Natural killer cell (primary cell): ENCODE measurements around the gene IFT27. TPM values are rescaled to one million over a fixed set of nuclear protein-coding genes. Genes with fewer than 3 reads are reported as not detected.

Experiments used
- ATAC-seq, 3 donors: fragments of 150-1000 bp in 2 of 3; fragments of 200-7000 bp in 1 of 3; cut with Tn5 transposase; 1 replicate in 1 of 3; 2 replicates in 2 of 3; pipeline ENCODE4 v1.10.0; 2021; ENCODE audit warnings: mild to moderate bottlenecking in 2 of 3, moderate library complexity in 2 of 3
- DNase-seq, 2 donors: peaks; one replicate each; pipeline versions ENCODE4 v3.0.0 to v3.0.0-alpha.2; 2013 to 2021; ENCODE audit warnings: mixed read lengths in 1 of 2
- H3K27ac ChIP-seq: one replicate; pipeline ENCODE4 v1.5.1; 2013; ENCODE audit warnings: mild to moderate bottlenecking, low read length
- H3K27me3 ChIP-seq: one replicate; pipeline ENCODE4 v1.6.1; 2013; ENCODE audit warnings: low read length; ENCODE audit not compliant: control insufficient read depth, insufficient read depth
- H3K36me3 ChIP-seq: one replicate; pipeline ENCODE4 v1.6.1; 2013; ENCODE audit warnings: low read length; ENCODE audit not compliant: control insufficient read depth, insufficient read depth
- H3K4me1 ChIP-seq: one replicate; pipeline ENCODE4 v1.6.1; 2013; ENCODE audit warnings: low read length; ENCODE audit not compliant: control insufficient read depth, insufficient read depth
- H3K4me3 ChIP-seq: one replicate; pipeline ENCODE4 v1.5.1; 2013; ENCODE audit warnings: low read length
- H3K9me3 ChIP-seq: one replicate; pipeline ENCODE4 v1.6.1; 2013; ENCODE audit warnings: low read length; ENCODE audit not compliant: control insufficient read depth, insufficient read depth
- H3K27ac Mint-ChIP-seq, 2 donors: one replicate each; pipeline ENCODE4 v1.8.0; 2022; ENCODE audit warnings: mild to moderate bottlenecking in 2 of 2, mixed read lengths in 2 of 2, moderate library complexity in 1 of 2
- H3K27me3 Mint-ChIP-seq, 2 donors: one replicate each; pipeline ENCODE4 v1.8.0; 2022; ENCODE audit warnings: low read depth in 2 of 2, mixed read lengths in 2 of 2
- H3K36me3 Mint-ChIP-seq: one replicate; pipeline ENCODE4 v1.8.0; 2022; ENCODE audit warnings: mixed read lengths
- H3K4me1 Mint-ChIP-seq, 2 donors: one replicate each; pipeline ENCODE4 v1.8.0; 2022; ENCODE audit warnings: mixed read lengths in 2 of 2
- H3K4me3 Mint-ChIP-seq: one replicate; pipeline ENCODE4 v1.8.0; 2022; ENCODE audit warnings: mild to moderate bottlenecking, moderate library complexity, mixed read lengths
- H3K9me3 Mint-ChIP-seq, 2 donors: one replicate each; pipeline ENCODE4 v1.8.0; 2022; ENCODE audit warnings: mixed read lengths in 2 of 2
- WGBS: methylation state at CpG from one replicate; pipeline ENCODE4 v1.1.7; 2013; ENCODE audit warnings: missing lambda C conversion rate; ENCODE audit not compliant: insufficient coverage; 5-methylcytosine and 5-hydroxymethylcytosine counted together
- intact Hi-C: fragments of 100-400 bp; cut with micrococcal nuclease; formaldehyde crosslinking; loops from one replicate; pipeline ENCODE4 v1.14.2; 2022
- total RNA-seq, 4 donors: library from RNA; stranded (reverse); fragments of 120-200 nt in 1 of 4; gene quantifications; one replicate each; pipeline versions ENCODE4 v1.2.3 to v1.2.4, GENCODE V29; 2013 to 2022
- TF ChIP-seq, protein P1 (sequence below): fragments of 200-600 bp; IDR thresholded peaks from one replicate; pipeline ENCODE4 v1.8.0; 2022; ENCODE audit warnings: antibody characterized with exemption

The IFT27 gene
- total RNA-seq, 3 donors from 2014 or later (not counting 1 experiment from before 2014, with no cell fraction given) = 16.5 to 30.1 (median 27.1) TPM

DNA sequence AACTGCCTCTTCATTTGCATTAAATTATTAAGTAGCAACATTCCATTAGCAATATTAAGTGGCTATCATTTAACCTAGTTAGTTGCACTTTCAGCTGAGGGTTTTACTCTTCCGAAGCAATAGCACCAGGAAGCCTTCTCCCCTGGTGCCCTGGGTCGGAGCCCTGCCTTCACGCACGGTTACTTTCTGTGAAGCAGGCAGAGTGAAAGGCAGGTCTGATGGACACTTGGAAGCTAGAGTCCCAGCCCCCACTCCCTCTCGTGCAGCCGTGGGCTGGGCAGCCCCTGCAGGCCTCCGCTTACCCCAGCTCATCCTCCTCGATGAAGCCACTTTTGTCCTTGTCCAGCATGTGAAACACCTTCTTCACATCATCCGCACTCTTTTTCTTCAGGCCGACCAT lies 38.9 kb upstream of the IFT27 start:
- Histone ChIP-seq H3K36me3 (no peaks in the 10 kb centered on the region), H3K9me3 (no peaks in the 10 kb centered on the region), H3K4me3 (no peak overlapping the region), H3K27ac (no peak overlapping the region), H3K4me1 (no peaks in the 10 kb centered on the region), H3K27me3 (peaks cover 25% of the 10 kb centered on the region)
- ATAC-seq (no peak), DNase-seq (no peak)
- intact Hi-C loops = no loop called here
- no peak overlapping the region for H3K4me3 Mint-ChIP-seq
- H3K4me1 Mint-ChIP-seq = no peaks in the 10 kb centered on the region
- TF ChIP-seq, protein P1, sequence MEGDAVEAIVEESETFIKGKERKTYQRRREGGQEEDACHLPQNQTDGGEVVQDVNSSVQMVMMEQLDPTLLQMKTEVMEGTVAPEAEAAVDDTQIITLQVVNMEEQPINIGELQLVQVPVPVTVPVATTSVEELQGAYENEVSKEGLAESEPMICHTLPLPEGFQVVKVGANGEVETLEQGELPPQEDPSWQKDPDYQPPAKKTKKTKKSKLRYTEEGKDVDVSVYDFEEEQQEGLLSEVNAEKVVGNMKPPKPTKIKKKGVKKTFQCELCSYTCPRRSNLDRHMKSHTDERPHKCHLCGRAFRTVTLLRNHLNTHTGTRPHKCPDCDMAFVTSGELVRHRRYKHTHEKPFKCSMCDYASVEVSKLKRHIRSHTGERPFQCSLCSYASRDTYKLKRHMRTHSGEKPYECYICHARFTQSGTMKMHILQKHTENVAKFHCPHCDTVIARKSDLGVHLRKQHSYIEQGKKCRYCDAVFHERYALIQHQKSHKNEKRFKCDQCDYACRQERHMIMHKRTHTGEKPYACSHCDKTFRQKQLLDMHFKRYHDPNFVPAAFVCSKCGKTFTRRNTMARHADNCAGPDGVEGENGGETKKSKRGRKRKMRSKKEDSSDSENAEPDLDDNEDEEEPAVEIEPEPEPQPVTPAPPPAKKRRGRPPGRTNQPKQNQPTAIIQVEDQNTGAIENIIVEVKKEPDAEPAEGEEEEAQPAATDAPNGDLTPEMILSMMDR = no peak
- H3K36me3 Mint-ChIP-seq = no peaks in the 10 kb centered on the region
- 78% methylated on average over 10 of the region's 10 CpGs for WGBS
- H3K9me3 Mint-ChIP-seq = no peaks in the 10 kb centered on the region
- H3K27ac Mint-ChIP-seq = no peak overlapping the region
- H3K27me3 Mint-ChIP-seq = peaks cover 55 to 63% of the 10 kb centered on the region in 2 donors

DNA sequence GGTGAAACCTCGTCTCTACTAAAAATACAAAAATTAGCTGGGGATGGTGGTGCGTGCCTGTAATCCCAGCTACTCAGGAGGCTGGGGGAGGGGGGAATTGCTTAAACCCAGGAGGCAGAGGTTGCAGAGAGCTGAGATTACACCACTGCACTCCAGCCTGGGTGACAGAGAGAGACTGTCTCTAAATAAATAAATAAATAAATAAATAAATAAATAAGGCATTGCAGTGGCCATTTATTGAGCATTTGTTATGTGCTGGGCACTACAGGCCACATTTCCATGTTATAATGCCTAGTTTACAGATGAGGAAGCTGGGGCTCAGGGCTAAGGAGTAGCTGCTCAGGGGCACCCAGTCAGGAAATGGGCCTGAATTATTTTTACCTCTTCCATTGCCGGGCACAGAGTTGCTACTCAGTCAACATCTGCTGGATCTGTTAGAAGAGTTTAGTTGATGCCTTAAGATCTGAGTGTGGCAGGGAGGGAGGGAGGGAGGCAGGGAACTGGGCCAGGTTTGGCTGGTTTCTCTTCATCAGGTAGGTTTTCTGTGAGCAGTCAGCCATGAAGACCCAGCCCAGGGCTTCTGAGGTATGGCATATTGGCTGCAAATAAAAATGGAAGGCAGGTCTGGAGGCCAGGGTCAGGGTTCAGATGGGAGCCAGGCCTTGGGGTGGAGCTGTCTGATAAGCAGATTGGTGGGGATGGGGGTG lies 35.3 kb upstream of the IFT27 start:
- no peak for DNase-seq
- Mint-ChIP-seq H3K9me3 (no peaks in the 10 kb centered on the region), H3K4me3 (no peak overlapping the region), H3K27ac (no peak overlapping the region), H3K27me3 (peaks cover 30 to 38% of the 10 kb centered on the region in 2 donors), H3K4me1 (no peaks in the 10 kb centered on the region), H3K36me3 (no peaks in the 10 kb centered on the region)
- TF ChIP-seq, protein P1 = no peak
- no peak overlapping the region for H3K27ac ChIP-seq
- no peak overlapping the region for H3K4me3 ChIP-seq
- 63% methylated on average over 2 of the region's 3 CpGs for WGBS
- no peaks in the 10 kb centered on the region for H3K4me1 ChIP-seq
- intact Hi-C loops = no loop called here
- no peaks in the 10 kb centered on the region for H3K9me3 ChIP-seq
- peaks cover 8% of the 10 kb centered on the region for H3K27me3 ChIP-seq
- no peak for ATAC-seq
- no peaks in the 10 kb centered on the region for H3K36me3 ChIP-seq

DNA sequence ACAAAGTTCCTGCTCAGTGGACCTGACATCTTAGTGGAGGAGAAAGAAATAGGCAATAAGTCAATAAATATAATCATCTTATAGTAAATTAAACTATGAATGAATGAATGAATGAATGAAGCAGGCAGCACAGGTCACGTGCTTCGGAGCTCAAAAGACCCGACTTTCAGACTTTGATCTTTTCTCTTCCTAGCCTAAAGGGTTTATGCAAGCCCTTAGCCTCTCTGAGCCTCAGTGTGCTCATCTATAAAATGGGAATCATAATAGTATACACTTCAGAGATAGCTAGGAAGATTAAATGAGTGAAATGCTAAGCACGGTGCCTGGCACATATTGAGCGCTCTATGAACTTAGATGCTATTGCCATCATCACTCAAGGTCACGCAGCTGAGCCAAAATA lies 33.4 kb upstream of the IFT27 start:
- Histone ChIP-seq H3K27ac (no peak overlapping the region), H3K9me3 (no peaks in the 10 kb centered on the region), H3K27me3 (peaks cover 1% of the 10 kb centered on the region), H3K36me3 (no peaks in the 10 kb centered on the region), H3K4me3 (no peak overlapping the region), H3K4me1 (no peaks in the 10 kb centered on the region)
- 89% methylated on average over 6 of the region's 6 CpGs for WGBS
- Mint-ChIP-seq H3K4me1 (no peaks in the 10 kb centered on the region), H3K36me3 (no peaks in the 10 kb centered on the region), H3K9me3 (no peaks in the 10 kb centered on the region), H3K27me3 (peaks cover 21 to 33% of the 10 kb centered on the region in 2 donors), H3K4me3 (no peak overlapping the region), H3K27ac (no peak overlapping the region)
- no peak for DNase-seq
- intact Hi-C loops = no loop called here
- TF ChIP-seq, protein P1 = no peak
- ATAC-seq = no peak
